ENCODE data around the gene ANKRD36. TPM values are rescaled to one million over a fixed set of nuclear protein-coding genes. Genes with fewer than 3 reads are reported as not detected.

ANKRD36 gene
- 7.7 and 8.1 TPM in 2 replicates for total RNA-seq

GRCh38 chr2:97113050-97113881 lies at the start of gene ANKRD36:
Gene ANKRD36 (plus strand): TSS chr2:97113153. CDS start chr2:97113740, 587 bp downstream.

GRCh38 chr2:97094772-97095611 lies 18.0 kb upstream of the ANKRD36 start, which contains the start of gene FAHD2B:
Gene FAHD2B (minus strand): TSS chr2:97094882. CDS start chr2:97091706, 3,176 bp downstream.

Other genes with a start within 250 kb of the ANKRD36 start
- gene SEMA4C, start 243.1 kb upstream of the ANKRD36 start, total RNA-seq: 26.6 and 49.0 TPM in 2 replicates
- gene FAM178B, start 126.6 kb upstream of the ANKRD36 start, total RNA-seq: not detected in 2 replicates
- 4.3 and 13.8 TPM in 2 replicates for gene FAHD2B, start 18.3 kb upstream of the ANKRD36 start, total RNA-seq